GM18951 (cell line): Measurements from ENCODE around the gene ME1.
"Not testable (repeated sequence)": the region's sequence is repeated elsewhere in the genome, so short reads cannot be mapped to it uniquely, and the experiment has no call there.

Experiments
- POLR2A ChIP-seq: IDR thresholded peaks from 4 replicates; pipeline ENCODE4 v1.6.1; 2011; ENCODE audit warnings: mild to moderate bottlenecking; ENCODE audit not compliant: insufficient read length, insufficient read depth; ENCODE audit errors: extremely low read depth
- in situ Hi-C: fragments of 300-500 bp; cut with MboI; formaldehyde crosslinking; loops from one replicate; pipeline ENCODE4 v1.12.0; 2022; ENCODE audit warnings: low sequenced_read_pairs, mixed read lengths, inconsistent platforms; ENCODE audit not compliant: unreplicated experiment

The ME1 gene

GRCh38 chr6:83359638-83360037 lies 71.2 kb downstream of the ME1 start:
- in situ Hi-C loops: no loop called here
- no peak for TF ChIP-seq POLR2A

- TF ChIP-seq POLR2A: no peak
- in situ Hi-C loops: no loop called here
Measured at GRCh38 chr6:83354747-83355146, 76.1 kb downstream of the ME1 start.

DNA sequence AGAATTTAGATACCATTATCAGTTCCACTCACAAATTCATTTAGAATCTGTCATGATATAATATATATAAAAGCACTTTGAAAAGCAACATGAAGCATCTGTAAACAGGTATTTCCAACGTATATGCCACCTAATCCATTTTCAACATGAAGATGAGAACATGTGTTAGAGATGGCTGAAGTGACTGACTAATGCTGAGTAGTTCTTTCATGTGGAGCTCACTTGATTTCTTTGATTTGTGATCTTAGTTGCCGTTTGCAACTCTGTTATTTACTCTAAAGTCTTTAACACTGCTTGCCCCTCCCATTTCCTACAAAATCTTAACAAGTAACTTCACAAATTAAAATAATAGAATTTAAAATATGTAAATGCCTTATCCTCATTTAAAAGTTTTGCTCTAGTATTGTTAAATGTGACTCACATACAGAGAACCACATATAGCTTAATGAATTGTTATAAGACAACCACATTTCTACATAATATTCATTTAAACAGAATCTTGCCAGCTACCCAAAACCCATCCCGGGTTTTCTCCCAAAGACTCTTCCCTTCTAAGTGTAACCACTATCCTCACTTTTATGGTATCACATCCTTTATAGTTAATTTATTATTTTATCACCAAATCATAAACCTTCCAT lies 78.3 kb downstream of the ME1 start:
- no peak for TF ChIP-seq POLR2A
- in situ Hi-C loops: no loop called here

DNA sequence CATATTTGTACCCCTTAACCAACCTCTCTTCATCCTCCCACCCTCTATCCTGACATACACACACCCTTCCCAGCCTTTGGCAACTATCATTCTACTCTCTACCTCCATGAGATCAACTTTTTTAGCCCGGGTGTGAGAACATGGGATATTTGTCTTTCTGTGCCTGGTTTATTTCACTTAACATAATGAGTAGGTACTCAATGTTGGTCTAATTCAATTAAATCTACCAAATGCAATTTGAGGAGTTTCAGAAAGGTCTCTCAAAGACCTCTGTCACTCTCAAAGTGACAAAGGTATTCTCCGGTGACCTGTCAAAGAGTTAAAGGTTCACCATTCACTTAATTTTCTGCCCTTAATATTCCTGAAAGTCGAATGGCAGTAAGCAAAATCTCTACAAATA lies 87.7 kb downstream of the ME1 start:
- TF ChIP-seq POLR2A: no peak
- in situ Hi-C loops: no loop called here

DNA sequence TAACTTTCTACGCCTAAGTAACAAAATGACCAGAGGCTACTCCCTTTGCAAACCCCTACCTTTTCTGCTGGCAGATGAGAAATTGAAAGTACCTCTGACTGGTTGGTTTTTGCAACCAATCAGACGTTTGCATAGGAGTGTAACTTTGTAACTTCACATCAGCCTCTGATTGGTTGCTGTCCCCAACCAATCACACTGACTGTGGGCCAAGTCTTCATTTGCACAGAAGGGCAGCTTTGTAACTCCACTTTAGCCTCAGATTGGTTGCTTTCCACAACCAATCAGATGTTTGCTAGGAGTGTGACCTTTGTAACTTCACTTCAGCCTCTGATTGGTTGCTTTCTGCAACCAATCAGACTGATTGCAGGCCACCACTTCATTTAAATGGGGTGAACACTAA lies 89.1 kb downstream of the ME1 start:
- TF ChIP-seq POLR2A: no peak
- in situ Hi-C loops: no loop called here

GRCh38 chr6:83333916-83334315 lies 96.9 kb downstream of the ME1 start:
- in situ Hi-C loops: not testable (repeated sequence)

DNA sequence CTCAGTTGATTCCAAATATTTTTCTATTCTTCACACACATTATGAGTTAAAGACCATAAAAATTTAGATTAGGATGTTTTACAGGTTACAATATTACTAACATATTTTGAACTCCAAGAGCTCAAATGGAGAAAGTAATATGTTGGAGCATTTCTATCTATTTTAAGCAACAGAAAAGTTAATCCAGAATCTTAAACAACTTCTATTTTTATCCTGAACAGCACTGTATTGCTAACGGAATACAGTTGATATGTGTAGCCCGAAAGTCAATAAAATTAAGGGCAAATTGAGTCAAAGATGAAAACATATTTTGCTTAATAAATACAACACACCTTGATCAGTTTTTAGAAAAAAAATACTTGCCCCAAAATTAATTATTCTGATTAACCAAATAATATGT lies 97.4 kb downstream of the ME1 start:
- in situ Hi-C loops: no loop called here
- TF ChIP-seq POLR2A: no peak

DNA sequence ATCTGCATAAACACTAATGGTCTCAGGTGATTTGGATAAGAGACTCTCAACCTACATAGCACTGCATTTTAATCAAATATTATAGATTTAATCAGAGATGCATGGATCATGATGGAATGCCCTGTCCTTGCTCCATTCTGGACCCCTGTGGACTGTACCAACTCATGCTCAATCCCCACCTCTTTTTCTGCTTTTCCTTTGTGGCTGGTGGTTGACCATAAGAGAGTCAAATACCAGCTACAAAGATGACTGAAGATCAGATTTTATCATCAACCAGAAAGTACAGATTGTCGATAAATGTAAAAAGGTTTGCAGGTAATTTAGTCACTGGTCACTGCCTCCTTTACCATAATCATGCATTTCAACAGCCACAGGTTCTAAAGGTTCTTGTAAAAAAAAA lies 116.2 kb downstream of the ME1 start:
- TF ChIP-seq POLR2A: no peak
- in situ Hi-C loops: no loop called here

GRCh38 chr6:83313882-83314281 lies 117.0 kb downstream of the ME1 start:
- in situ Hi-C loops: no loop called here
- no peak for TF ChIP-seq POLR2A

- in situ Hi-C loops: no loop called here
- no peak for TF ChIP-seq POLR2A
Measured at GRCh38 chr6:83311231-83311630, 119.6 kb downstream of the ME1 start.

GRCh38 chr6:83310046-83310445 lies 120.8 kb downstream of the ME1 start:
- TF ChIP-seq POLR2A: no peak
- in situ Hi-C loops: no loop called here

DNA sequence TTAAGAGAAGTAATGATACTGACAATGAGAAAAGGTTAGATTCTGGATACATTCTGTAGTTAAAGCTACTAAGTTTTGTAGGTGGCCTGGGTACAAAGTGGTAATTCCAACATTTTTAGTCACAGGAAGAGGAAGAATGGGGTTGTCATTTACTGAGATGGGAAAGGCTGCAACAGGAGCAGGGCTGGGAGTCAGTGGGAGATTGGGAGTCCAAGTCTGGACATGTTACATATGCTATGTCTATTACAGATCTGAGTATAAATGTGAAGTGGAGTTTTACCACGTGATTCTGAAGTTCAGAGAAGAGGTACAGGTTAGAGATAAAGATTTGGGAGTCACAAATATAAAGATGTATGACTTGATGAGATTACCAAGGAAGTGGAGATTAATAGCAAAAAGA lies 121.5 kb downstream of the ME1 start:
- in situ Hi-C loops: no loop called here
- no peak for TF ChIP-seq POLR2A

DNA sequence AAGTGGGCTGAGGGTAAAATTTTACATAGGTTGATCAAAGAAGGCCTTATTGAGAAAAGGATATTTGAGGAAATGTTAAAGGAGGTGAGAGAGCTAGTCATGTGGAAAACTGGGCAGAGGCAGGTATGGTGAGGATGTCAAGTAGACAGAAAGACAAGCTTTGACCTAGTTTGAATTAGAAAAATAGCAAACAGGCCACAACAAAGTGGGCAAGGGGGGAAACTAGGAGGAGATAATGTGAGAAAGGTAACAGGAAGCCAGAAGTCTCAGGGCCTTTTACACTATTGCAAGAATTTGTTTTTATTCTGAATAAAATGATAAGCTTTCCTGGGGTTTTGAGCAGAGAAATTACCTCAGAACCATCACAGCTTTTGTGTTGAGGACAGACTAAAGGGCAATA lies 122.0 kb downstream of the ME1 start:
- in situ Hi-C loops: no loop called here
- TF ChIP-seq POLR2A: no peak

DNA sequence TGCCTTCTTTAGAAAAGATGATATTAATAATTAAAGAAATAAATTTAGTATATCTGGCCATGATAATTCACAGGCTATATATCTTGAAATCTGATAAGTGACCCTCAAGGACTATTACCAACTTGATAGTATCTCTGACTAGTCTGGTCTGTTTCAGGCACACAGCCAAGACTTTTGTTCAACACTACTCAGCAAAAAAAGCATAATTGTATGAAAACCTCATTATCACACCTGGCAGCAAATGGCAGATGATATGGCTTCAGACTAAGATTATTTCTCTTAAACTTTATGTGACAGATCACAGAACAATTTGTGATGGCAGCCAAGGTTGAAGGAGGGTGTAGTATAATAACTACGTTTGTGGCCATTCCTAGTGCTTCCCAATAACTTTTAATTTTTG lies 123.0 kb downstream of the ME1 start:
- no peak for TF ChIP-seq POLR2A
- in situ Hi-C loops: no loop called here

DNA sequence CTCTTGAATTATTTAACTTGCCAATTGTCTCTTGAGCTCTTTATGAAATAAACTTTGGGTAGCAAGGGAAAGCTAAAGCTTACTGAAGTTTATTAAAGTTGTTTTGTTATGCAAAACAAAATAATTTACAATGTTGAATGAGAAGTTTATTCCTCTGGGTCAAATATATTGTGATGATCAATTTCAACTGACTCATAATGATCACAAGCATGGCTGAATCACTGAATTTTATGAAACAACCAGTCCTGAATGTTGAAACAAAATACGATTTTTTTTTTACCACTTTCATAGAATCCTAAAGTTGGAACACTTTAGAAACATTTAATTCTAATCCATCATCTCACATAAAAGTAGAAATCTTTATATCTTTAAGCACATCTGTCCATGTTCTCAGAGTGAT lies 127.4 kb downstream of the ME1 start:
- TF ChIP-seq POLR2A: no peak

More for the DNA sequence above, 127.4 kb downstream of the ME1 start:
- in situ Hi-C loops: no loop called here
